GM12801 (cell line): ENCODE measurements around the gene PTPMT1.

Experiments used
- CTCF ChIP-seq: IDR thresholded peaks from one replicate; pipeline ENCODE4 v1.5.1; 2011; ENCODE audit warnings: control low read depth; ENCODE audit not compliant: insufficient read length; ENCODE audit errors: extremely low read depth

Gene PTPMT1

GRCh38 chr11:47565340-47566148 is at the start of gene PTPMT1:
Gene PTPMT1 (plus strand): TSS chr11:47565599. CDS start chr11:47565623, 24 bp downstream.
- no peak for TF ChIP-seq CTCF

GRCh38 chr11:47516155-47516554 is 49.2 kb upstream of the PTPMT1 start:
- no peak for TF ChIP-seq CTCF

GRCh38 chr11:47516984-47517853 is 48.2 kb upstream of the PTPMT1 start:
- TF ChIP-seq CTCF = no peak

- TF ChIP-seq CTCF = no peak
These were observed 47.0 kb upstream of the PTPMT1 start for GRCh38 chr11:47518212-47518964.

GRCh38 chr11:47523490-47524225 is 41.7 kb upstream of the PTPMT1 start:
- TF ChIP-seq CTCF = no peak

GRCh38 chr11:47524291-47524874 is 41.0 kb upstream of the PTPMT1 start:
- no peak for TF ChIP-seq CTCF
